Suprapubic skin (tissue), 3 donors: ENCODE results near the gene ULK1.

Source experiments
- EP300 ChIP-seq: sonication (generic); formaldehyde crosslinking; IDR thresholded peaks from one replicate; pipeline ENCODE4 v1.6.1; 2017; ENCODE audit warnings: antibody characterized with exemption
- POLR2A ChIP-seq, 2 donors: fragments of 450-650 bp; IDR thresholded peaks; one replicate each; pipeline ENCODE4 v1.6.1; 2017; ENCODE audit warnings: antibody characterized with exemption in 2 of 2, mild to moderate bottlenecking in 2 of 2, moderate library complexity in 2 of 2
- TF ChIP-seq, protein P1 (sequence below), 2 donors: fragments of 200-600 bp in 1 of 2; fragments of 450-650 bp in 1 of 2; sonication (generic) in 1 of 2; IDR thresholded peaks; one replicate each; pipeline ENCODE4 v1.5.1; 2016 to 2019; ENCODE audit warnings: antibody characterized with exemption in 2 of 2, mild to moderate bottlenecking in 1 of 2, moderate library complexity in 1 of 2

DNA sequence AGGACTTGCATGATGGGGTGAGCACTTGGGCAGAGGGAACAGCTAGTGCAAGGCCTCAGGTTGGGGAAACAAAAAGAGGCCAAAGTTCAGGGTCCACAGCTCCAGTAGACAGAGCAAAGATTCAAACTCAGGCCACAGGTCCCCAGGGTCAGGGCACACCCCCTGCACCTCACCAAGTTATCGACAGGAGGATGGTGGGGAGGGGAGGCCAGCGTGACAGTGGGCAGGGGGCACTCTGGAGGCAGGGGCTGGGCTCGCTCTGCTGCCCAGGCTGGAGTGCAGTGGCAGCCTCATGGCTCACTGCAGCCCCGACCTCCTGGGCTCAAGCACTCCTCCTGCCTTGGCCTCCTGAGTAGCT is 32.4 kb upstream of the ULK1 start:
- TF ChIP-seq, protein P1, sequence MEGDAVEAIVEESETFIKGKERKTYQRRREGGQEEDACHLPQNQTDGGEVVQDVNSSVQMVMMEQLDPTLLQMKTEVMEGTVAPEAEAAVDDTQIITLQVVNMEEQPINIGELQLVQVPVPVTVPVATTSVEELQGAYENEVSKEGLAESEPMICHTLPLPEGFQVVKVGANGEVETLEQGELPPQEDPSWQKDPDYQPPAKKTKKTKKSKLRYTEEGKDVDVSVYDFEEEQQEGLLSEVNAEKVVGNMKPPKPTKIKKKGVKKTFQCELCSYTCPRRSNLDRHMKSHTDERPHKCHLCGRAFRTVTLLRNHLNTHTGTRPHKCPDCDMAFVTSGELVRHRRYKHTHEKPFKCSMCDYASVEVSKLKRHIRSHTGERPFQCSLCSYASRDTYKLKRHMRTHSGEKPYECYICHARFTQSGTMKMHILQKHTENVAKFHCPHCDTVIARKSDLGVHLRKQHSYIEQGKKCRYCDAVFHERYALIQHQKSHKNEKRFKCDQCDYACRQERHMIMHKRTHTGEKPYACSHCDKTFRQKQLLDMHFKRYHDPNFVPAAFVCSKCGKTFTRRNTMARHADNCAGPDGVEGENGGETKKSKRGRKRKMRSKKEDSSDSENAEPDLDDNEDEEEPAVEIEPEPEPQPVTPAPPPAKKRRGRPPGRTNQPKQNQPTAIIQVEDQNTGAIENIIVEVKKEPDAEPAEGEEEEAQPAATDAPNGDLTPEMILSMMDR (IDR thresholded peaks at IDR 0.05), result no peak
- no peak for TF ChIP-seq EP300
- TF ChIP-seq POLR2A (IDR thresholded peaks at IDR 0.05), result no peak
